HG03342 (cell line): Measurements from ENCODE around the gene CLTA.
"Not testable (repeated sequence)": the region's sequence is repeated elsewhere in the genome, so short reads cannot be mapped to it uniquely, and the experiment has no call there.

Experiments used
- ATAC-seq: cut with Tn5 transposase; IDR thresholded peaks from one replicate; pipeline ENCODE4 v1.9.1; 2021; ENCODE audit warnings: mild to moderate bottlenecking, moderate library complexity; ENCODE audit not compliant: unreplicated experiment

The CLTA gene

DNA sequence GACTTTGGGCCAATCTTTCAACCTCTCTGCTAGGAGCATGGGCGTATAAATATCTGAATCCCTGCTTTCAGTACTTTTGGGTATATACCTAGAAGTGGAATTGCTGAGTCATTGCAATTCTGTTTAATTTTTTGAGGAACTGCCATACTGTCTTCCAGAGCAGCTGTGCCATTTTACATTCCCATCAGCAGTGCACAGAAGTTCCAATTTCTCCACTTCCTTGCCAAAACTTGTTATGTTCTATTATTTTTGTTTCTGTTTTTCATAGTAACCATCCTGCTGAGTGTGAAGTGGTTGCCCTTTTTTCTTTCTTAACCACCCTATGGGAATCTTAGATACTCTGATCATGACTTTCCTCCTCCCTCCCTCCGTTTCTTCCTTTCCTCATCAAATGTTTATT is 32.6 kb upstream of the CLTA start:
- ATAC-seq = no peak

DNA sequence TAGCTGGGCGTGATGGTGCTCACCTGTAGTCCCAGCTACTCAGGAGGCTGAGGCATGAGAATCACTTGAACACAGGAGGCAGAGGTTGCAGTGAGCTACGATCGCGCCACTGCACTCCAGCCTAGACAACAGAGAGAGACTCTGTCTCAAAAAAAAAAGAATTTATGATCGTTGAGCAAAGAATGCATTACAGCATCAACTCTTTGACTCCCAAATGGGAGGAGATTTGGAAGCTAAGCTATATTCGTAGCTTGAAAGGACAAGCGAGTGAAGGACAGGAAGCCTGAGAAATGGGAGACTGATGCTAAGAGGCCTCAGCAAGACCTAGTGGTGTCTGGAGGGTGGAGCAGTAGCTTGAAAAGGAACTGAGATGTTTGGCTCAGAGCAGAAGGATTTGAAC is 31.8 kb upstream of the CLTA start:
- no peak for ATAC-seq

DNA sequence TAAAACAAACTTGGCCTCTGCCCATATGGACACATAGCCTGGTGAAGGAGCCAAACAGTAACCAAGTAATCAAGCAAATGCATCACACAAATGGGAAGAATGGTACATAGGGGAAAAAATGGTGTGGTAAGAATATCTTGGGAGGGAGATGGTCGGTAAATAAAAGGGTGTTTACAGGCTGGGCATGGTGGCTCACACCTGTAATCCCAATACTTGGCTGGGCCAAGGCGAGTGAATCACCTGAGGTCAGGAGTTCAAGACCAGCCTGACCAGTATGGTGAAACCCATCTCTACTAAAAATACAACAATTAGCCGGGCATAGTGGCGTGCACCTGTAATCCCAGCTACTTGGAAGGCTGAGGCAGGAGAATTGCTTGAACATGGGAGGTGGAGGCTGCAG is 31.2 kb upstream of the CLTA start:
- ATAC-seq = not testable (repeated sequence)

DNA sequence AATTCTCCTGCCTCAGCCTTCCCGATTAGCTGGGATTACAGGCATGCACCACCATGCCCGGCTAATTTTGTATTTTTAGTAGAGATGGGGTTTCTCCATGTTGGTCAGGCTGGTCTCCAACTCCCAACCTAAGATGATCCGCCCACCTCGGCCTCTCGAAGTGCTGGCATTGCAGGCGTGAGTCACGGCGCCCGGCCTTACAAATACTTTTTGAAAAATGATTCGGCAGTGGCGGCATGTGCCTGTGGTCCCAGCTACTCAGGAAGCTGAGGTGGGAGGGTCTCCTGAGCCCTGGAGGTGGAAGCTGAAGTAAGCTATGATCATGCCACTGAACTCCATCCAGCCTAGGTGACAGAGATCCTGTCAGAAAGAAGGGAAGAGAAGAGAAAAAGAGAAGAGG is 30.6 kb upstream of the CLTA start:
- not testable (repeated sequence) for ATAC-seq

DNA sequence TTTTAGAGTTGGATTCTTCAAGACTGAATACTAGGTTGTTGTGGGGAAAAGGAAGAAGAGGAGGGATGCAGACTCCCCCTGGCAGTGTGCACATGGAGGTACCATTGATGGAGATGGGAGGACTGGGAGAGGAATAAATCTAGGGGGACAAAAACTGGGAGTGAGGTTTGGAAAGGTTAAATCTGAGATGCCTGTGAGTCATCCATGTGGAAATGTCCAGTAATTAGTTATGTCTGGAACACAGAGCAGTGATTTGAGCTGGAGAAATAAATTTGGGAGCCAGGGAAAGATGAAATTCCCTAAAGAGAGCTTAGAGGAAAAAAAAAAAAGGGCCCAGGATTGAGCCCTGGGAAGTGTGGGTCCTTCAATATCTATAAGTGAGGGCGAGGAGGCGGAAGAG is 29.5 kb upstream of the CLTA start:
- no peak for ATAC-seq

DNA sequence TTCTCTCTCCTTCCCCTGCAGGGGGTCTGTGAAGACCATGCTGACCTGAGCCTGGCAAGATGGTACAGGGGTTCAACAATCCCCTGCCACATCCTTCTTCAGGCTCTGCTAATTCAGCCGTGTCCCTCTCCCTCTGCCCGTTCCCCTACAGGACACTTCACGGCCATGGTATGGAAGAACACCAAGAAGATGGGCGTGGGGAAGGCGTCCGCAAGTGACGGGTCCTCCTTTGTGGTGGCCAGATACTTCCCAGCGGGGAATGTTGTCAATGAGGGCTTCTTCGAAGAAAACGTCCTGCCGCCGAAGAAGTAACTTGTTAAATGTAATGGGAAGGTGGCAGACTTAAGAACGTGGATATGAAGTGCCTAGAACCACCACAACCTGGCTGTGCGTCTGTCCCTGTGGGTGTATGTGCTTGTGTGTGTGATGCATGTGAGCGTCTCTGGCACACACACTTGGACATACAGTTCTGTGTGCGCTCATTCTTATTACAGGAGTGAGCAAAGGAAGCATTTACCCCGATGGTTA is 28.4 kb upstream of the CLTA start:
- ATAC-seq = no peak

DNA sequence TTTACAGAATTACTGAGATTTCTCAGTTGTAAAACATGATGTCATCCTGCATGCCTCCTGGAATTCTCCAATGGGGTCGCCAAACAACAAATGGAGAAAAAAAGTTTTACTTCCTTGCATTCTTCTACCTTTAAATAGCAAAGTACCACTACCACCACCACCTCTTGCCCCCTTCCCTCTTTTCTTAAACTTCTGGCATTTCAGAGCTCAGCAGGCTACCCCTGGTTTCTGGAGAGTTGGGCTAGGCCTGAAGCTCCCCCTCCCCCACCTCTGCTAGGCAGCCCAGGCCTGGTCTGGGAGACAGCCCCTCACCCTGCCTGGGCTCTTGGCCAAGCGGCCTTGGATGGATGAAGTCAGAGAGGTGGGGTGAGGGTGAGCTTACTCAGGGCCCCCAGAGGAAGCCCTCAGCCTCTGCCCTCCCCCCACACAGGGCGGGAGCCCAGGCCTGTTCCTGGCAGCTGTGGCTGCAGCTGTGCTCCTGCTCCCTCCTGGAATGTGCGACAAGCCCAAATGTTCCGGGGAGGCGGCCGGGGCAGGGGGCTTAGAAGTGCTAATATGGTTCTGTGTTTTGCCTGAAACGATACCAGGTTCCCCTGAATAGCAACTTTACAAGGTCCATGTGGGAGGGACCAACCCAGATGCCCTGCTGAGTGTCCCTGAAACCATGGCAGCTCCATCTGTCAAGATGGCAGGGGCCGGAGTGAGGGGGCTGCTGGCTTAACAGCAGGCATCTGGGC is 27.5 kb upstream of the CLTA start:
- ATAC-seq = no peak

DNA sequence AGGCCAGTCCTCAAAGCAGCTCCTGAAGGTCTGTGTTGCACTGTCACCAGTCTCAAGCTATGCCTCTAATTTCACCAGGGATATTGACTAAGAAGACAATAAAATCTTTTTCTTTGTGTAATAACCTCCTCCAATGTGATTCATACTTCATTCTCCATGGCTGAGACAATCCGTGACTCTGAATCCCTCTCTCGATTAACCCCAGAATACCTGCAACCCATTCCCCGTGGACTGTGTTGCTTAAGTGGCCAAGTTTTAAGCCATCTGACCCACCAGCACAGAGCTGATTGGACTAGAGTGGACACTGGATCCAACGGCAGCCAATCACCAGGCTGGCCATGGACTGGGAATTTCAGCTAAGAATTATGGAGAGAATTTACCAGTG is 26.9 kb upstream of the CLTA start:
- ATAC-seq = no peak

DNA sequence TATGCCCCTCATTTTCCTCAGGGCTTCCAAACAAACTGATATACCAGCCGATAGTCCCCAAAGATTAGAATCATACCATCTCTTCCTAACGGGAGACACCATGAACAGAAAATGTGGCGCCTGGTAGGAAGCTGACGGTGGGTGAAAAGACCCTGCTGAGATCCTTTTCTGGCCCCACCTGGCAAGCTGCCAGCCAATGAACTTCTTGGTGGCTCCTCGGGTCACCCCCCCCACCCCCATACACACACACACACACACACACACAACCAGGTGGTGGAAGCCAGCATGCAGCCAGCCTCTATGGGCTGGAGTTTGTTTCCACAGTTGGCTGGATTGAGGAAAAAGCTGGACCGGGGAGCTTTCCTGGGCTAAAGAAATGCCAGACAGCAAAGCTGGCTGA is 26.3 kb upstream of the CLTA start:
- no peak for ATAC-seq

DNA sequence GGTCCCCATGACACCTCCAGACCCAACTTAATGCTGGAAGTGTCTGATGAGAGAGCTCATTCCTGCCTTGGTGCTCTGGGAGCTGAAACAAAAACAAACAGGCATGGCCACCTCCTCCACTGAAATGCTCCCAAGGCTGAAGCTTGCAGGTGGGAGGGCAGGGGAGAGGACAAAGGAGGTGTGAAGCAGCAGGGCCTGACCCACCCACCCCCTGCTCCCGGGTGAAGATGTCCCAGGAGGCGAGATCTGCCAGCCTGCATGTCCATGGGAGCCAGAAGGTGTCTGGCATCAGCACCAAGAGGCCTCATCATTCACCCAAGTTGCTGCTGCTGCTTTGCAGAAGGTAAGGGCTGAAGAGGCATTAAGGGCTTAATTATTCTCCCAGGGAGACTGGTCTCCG is 25.7 kb upstream of the CLTA start:
- ATAC-seq = no peak

DNA sequence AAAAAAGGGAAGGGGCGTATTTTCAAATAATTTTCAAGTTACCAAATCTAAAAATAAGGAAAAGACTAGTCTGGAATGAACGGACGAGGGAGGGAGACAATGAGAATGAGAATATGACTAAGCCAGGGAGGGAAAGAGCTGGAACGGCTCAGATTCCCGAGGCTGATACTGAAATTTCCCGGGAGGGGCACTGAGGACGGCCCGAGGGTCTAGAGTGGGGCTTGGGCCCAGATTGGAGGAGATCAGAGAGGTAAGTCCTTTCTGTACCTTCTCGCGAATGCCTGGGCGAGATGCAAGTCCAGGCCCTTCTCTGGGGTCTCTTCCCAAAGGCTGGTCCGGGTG is 24.9 kb upstream of the CLTA start:
- ATAC-seq = no peak

DNA sequence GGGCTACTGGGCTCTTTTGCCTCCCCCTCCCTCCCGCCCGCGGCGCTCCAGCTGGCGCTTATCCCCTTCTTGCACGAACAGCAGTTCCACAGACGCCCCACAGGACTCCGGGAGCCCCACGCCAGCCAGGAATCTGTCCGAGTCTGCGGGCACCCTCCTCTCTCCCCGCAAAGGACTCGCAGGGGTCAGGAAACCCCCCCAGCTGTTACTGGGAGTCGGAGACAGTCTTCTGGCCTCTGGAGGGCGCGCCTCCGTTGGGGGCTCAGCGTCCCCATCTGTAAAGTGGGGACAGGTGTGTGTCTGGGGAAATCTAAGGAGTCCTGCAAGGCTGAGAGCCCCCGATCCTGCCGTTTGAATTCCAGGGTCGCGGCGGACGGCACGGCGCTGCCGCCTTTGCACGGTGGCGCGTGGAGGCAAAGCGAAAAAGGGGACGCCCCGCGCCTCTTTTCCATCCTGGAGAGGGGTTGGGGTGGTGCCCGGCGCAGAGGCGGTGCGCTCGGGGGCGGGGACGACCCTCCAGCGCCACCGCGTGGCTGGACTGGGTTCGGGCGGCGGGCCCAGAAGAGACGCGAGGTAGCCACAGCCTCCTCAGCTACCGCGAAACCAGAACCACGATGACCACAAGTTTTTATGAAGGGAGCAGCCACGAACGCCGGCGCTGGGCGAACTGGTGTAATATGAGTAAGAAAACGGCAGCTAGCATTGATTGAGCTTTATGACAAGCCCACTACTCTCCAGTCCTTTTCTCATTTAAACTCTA is 24.4 kb upstream of the CLTA start:
- peak; percentile 89 for ATAC-seq

DNA sequence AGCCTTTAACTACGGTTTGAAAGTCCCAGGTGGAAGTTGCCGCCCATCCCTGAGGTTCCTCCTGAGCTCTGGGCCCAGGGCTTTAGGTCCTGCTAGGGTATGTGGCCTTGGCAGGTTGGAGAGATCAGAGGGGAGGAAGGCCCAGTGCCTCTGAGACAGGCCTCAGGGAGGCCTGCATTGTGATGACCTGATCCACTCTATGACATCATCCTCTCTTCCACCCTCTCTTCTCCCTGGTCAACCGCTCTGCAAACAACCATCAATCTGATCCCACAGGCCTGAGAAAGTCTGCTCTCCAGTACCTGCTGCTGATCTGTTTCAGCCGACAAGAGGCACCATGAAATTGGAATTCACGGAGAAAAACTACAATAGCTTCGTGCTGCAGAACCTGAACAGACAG is 21.6 kb upstream of the CLTA start, which contains the start of gene CCIN:
Gene CCIN (plus strand): TSS at position 223 of the 400 bp plus-strand sequence. CDS start 115 bp downstream, at position 338.
- no peak for ATAC-seq

DNA sequence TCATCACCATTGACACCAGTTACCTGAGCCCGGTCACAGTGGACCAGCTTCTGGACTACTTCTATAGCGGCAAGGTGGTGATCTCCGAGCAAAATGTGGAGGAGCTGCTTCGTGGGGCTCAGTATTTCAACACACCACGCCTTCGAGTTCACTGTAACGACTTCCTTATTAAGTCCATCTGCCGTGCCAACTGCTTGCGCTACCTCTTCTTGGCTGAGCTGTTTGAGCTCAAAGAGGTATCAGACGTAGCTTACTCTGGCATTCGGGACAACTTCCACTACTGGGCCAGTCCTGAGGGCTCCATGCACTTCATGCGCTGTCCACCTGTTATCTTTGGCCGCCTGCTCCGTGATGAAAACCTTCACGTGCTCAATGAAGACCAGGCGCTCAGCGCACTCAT is 21.0 kb upstream of the CLTA start:
- ATAC-seq = no peak

DNA sequence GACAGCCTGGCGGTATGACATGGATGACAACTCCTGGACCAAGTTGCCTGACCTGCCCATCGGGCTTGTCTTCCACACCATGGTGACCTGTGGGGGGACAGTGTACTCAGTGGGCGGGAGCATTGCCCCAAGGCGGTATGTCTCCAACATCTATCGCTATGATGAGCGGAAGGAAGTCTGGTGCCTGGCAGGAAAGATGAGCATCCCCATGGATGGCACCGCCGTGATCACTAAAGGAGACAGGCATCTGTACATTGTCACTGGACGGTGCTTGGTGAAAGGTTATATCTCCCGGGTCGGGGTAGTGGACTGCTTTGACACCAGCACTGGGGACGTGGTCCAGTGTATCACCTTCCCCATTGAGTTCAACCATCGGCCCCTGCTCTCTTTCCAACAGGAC is 20.2 kb upstream of the CLTA start:
- ATAC-seq = no peak

DNA sequence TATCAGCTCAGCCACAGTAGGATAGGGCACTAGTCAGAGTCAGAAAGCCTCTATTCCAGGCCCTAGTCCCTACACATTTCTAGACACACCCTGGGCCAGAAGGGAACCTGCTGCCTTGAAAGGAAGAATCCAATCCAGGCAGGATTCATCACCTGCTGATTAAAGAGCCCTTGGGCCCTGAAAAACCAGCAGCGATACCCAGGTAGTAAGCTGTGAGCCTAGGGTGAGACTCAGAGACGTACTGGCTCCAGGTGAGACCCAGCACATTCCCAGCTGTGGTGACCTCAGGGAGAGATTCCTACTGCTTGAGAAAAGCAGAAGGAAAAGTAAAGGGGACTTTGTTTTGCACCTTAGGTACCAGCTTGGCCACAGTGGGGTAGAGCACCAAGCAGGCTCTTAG is 16.9 kb upstream of the CLTA start:
- ATAC-seq = no peak

DNA sequence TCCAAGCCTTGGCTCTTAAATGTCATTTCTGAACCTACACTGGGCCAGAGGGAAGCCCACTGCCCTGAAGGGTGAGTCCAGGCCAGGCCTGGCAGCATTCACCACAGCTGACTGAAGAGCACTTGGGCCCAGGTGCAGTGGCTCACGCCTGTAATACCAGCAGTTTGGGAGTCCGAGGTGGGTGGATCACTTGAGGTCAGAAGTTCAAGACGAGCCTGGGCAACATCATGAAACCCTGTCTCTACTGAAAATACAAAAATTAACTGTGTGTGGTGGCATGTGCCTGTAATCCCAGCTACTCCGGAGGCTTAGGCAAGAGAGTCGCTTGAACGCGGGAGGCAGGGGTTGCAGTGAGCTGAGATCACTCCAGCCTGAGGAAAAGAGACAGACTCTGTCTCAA is 16.4 kb upstream of the CLTA start:
- ATAC-seq = no peak

DNA sequence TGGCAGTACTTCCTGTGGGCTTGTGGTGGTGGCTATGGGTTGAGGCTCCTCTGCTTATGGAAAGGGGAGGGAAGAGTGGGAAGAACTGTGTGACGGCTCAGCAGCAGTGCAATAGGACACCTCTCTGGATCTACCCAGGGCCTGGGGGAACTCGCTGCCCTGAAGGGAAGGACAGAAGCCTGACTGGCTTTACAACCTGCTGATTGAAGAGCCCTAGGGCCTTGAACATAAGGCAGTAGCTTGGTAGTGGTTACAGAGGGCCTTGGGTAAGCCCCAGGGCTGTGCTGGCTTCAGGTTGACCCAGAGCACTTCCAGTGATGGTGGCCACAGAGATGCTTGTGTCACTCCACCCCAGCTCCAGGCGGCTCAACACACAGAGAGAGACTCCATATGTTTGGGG is 16.0 kb upstream of the CLTA start:
- no peak for ATAC-seq

DNA sequence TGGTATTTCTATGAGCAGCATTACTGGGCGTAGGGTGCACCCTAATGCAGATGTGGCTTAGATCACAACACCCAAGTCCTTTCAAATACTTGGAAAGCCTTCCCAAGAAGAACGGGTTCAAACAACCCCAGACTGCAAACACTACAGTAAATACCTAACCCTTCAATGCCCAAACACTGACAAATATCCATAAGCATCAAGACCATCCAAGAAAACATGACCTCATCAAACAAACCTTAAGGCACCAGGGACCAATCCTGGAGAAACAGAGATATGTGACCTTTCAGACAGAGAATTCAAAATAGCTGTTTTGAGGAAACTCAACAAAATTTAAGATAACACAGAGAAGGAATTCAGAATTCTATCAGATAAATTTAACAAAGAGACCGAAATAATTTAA is 15.5 kb upstream of the CLTA start:
- not testable (repeated sequence) for ATAC-seq

DNA sequence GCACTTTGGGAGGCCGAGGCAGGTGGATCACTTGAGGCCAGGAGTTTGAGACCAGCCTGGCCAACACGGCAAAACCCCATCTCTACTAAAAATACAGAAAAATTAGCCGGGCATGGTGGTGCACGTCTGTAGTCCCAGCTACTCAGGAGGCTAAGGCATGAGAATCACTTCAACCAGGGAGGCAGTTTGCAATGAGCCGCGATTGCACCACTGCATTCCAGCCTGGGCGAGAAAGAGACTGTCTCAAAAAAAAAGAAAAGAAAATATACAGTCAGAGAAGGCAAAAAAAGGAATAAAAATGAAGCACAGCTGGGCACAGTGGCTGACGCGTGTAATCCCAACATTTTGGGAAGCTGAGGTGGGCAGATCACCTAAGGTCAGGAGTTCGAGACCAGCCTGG is 14.2 kb upstream of the CLTA start:
- not testable (repeated sequence) for ATAC-seq

DNA sequence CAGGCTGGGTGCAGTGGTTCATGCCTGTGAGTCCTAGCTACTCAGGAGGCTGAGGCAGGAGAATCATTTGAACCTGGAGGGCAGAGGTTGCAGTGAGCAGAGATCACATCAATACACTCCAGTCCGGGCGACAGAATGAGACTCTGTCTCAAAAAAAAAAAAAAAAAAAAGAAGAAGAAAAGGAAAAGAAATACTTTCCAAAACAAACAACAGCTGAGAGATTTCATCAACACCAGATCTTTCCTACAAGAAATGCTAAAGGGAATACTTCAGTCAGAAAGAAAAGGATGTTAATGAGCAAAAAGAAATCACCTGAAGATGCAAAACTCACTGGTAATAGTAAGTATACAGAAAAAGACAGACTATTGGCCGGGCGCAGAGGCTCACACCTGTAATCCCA is 13.2 kb upstream of the CLTA start:
- ATAC-seq = no peak

DNA sequence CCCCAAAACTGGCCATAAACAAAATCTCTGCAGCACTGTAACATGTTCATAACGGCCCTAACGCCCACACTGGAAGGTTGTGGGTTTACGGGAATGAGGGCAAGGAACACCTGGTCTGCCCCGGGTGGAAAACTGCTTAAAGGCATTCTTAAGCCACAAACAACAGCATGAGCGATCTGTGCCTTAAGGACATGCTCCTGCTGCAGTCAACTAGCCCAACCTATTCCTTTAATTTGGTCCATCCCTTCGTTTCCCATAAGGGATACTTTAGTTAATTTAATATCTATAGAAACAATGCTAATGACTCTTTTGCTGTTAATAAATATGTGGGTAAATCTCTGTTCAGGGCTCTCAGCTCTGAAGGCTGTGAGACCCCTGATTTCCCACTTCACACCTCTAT is 10.5 kb upstream of the CLTA start:
- not testable (repeated sequence) for ATAC-seq
